ENCODE data around the gene PEX6.

PEX6 gene

DNA sequence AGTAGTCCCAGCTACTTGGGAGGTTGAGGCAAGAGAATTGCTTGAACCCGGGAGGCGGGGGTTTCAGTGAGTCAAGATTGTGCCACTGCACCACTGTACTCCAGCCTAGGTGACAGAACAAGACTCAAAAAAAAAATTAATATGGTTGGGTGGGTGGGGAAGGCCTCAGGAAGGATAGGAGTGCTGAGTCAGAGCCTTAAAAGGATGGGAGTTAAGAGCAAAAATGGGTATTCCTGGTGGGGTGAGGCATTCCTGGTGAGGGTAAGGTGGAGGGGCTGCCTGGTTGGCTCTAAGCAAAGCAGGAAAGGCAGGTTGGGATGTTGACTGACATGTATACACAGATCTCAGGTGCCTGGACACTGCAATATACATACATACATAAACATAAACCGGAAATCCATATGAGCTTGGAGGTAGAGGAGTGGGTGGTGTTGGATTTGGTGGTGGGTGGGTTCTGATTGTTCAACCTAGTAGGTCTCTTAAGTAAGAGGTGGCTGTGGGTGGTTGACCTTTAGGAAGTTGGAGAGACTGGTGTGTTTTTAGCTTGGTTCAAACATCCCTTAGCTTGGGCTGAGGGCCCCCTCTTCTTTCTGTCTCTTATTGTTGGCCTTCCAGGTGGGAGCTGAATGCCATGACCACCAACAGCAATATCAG is 41.2 kb upstream of the PEX6 start:
- Histone ChIP-seq H3K27ac (peak overlapping the region in 1 of 2 donors; percentile 95), H3K4me3 (no peak overlapping the region)
- TF ChIP-seq, protein P1, sequence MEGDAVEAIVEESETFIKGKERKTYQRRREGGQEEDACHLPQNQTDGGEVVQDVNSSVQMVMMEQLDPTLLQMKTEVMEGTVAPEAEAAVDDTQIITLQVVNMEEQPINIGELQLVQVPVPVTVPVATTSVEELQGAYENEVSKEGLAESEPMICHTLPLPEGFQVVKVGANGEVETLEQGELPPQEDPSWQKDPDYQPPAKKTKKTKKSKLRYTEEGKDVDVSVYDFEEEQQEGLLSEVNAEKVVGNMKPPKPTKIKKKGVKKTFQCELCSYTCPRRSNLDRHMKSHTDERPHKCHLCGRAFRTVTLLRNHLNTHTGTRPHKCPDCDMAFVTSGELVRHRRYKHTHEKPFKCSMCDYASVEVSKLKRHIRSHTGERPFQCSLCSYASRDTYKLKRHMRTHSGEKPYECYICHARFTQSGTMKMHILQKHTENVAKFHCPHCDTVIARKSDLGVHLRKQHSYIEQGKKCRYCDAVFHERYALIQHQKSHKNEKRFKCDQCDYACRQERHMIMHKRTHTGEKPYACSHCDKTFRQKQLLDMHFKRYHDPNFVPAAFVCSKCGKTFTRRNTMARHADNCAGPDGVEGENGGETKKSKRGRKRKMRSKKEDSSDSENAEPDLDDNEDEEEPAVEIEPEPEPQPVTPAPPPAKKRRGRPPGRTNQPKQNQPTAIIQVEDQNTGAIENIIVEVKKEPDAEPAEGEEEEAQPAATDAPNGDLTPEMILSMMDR (IDR thresholded peaks at IDR 0.05): no peak
- DNase-seq (ENCODE audit: low spot score): no peak

DNA sequence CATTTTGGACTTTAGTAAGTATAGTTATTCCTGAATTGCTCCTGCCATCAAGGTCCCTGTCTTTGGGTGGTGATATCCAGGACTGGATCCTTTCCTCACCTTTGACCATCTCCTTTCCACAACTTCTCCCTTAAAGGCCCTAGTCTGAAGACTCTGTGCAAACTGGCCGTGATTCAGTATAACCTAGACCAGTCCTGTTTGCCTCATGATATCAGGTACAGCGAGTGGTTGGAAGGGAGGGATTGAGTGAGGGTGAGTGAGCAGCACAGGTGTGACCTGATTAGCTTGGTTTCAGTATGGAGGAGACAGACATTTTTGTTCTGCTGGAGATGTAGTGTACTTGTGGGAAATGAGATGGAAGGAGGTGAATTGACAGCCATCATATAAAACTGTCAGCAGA is 40.2 kb upstream of the PEX6 start:
- no peak overlapping the region for H3K27ac ChIP-seq
- no peak for DNase-seq (ENCODE audit: low spot score)
- TF ChIP-seq, protein P1 (IDR thresholded peaks at IDR 0.05): no peak
- no peak overlapping the region for H3K4me3 ChIP-seq

GRCh38 chr6:43016943-43017334 is 38.0 kb upstream of the PEX6 start:
- peak overlapping the region in 1 of 2 donors; percentile 53 for H3K27ac ChIP-seq

GRCh38 chr6:43016176-43016942 is 37.4 kb upstream of the PEX6 start:
- peak overlapping the region in 1 of 2 donors; percentile 53 for H3K27ac ChIP-seq
- no peak for DNase-seq (ENCODE audit: low spot score)
- peak overlapping the region; percentile 48 for H3K4me3 ChIP-seq

More at GRCh38 chr6:43016943-43017334, 38.0 kb upstream of the PEX6 start:
- no peak for DNase-seq (ENCODE audit: low spot score)
- H3K4me3 ChIP-seq: peak overlapping the region; percentile 48
- TF ChIP-seq, protein P1 (IDR thresholded peaks at IDR 0.05): no peak

DNA sequence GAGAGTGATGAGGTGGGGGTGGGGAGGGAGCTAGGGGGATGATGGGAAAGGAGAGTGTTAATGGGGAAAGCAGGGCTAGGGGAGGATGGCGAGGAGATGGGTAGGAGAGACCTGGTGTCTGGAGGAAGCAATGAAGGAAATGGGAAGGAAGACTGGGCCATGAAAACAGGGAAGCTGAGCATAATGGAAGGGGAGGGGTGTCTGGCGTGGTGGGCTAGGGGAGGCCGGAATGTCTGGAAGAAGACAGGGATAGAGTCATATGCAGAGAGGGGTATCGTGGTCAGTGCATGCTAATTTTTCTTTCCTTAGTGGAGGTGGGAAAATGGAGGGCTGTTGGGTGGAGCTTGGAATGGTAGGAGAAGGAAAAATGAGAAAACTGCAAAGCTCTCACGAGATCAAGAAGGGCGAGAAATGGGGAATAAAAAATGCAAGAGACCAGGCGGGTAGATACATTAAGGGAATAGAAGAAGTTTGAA is 35.5 kb upstream of the PEX6 start:
- peak overlapping the region; percentile 89 for H3K4me3 ChIP-seq
- DNase-seq (ENCODE audit: low spot score): no peak
- H3K27ac ChIP-seq: peak overlapping the region; percentile 70 to 91
- TF ChIP-seq, protein P1 (IDR thresholded peaks at IDR 0.05): no peak

More at GRCh38 chr6:43016176-43016942, 37.4 kb upstream of the PEX6 start:
- TF ChIP-seq, protein P1 (IDR thresholded peaks at IDR 0.05): no peak

- peak; percentile 100 for DNase-seq (ENCODE audit: low spot score)
- peak within 1 kb of the TSS; percentile 70 to 91 for H3K27ac ChIP-seq
- H3K4me3 ChIP-seq: peak within 1 kb of the TSS; percentile 89
- TF ChIP-seq, protein P1 (IDR thresholded peaks at IDR 0.05): no peak
Observed at GRCh38 chr6:43013843-43014433, 35.0 kb upstream of the PEX6 start, which contains the start of the genes KLHDC3 and MEA1. TSS of gene KLHDC3 (plus strand) at chr6:43014249. CDS start at chr6:43017193, 2,944 bp downstream. TSS of gene MEA1 (minus strand) at chr6:43013946. CDS start at chr6:43013813, 133 bp downstream.
